Motor neuron (in vitro differentiated cells): ENCODE results near the gene MANEAL. TPM values are rescaled to one million over a fixed set of nuclear protein-coding genes. Genes with fewer than 3 reads are reported as not detected.

ENCODE experiments used
- ATAC-seq, 8 experiments: fragments of 200-7000 bp; cut with Tn5 transposase; replicated peaks in 6 of 8; 2 replicates each; pipeline ENCODE4 v1.8.0; 2021; ENCODE audit warnings: mild to moderate bottlenecking in 8 of 8, moderate library complexity in 8 of 8
- H3K27ac ChIP-seq, 2 donors: fragments of 250-450 bp; sonication (Bioruptor Pico); 2 replicates each; pipeline ENCODE4 v1.9.0; 2021; ENCODE audit warnings: antibody characterized with exemption in 2 of 2, mild to moderate bottlenecking in 2 of 2, moderate library complexity in 1 of 2
- H3K4me1 ChIP-seq, 2 donors: fragments of 250-450 bp; sonication (Bioruptor Pico); replicated peaks in 1 of 2; 2 replicates each; pipeline ENCODE4 v1.6.1; 2021; ENCODE audit warnings: antibody characterized with exemption in 2 of 2, mild to moderate bottlenecking in 2 of 2, moderate library complexity in 1 of 2
- H3K4me3 ChIP-seq, 5 donors: fragments of 250-450 bp; sonication (Bioruptor Pico); 2 replicates each; pipeline ENCODE4 v1.9.0; 2021; ENCODE audit warnings: antibody characterized with exemption in 5 of 5, mild to moderate bottlenecking in 5 of 5, moderate library complexity in 4 of 5
- WGBS, 10 experiments: fragments of 450-650 bp; shearing (Covaris generic); methylation state at CpG; one replicate each; pipeline ENCODE4 v1.0.0; 2022; 5-methylcytosine and 5-hydroxymethylcytosine counted together
- in situ Hi-C, 9 experiments: fragments of 400-800 bp; cut with MboI; loops; one replicate each; pipeline ENCODE4 v1.15.0; 2021; ENCODE audit warnings: low sequenced_read_pairs in 9 of 9, low pct_unique_long_range_greater_than_20kb in 2 of 9; ENCODE audit not compliant: unreplicated experiment in 9 of 9
- total RNA-seq, 8 experiments: library from RNA; unstranded; fragments of 300-600 nt; gene quantifications; 2 replicates each; pipeline versions ENCODE4 v1.2.3 to v1.2.4, GENCODE V29; 2022

MANEAL gene
- total RNA-seq, 8 experiments from 2014 or later: 2.3 to 49.7 (median 30.3) TPM

GRCh38 chr1:37845786-37846185 lies 52.1 kb downstream of the MANEAL start:
- 50 to 93% (median 68%) methylated on average over 2 to 3 of the region's 3 CpGs; no CpG with 5 or more reads in 1 of the 10 experiments for WGBS, 10 experiments
- ATAC-seq: no peak
- peaks cover 0 to 2% of the 10 kb centered on the region in 2 donors for H3K4me1 ChIP-seq
- no peak overlapping the region for H3K4me3 ChIP-seq
- in situ Hi-C loops: no loop called here
- no peak overlapping the region for H3K27ac ChIP-seq

GRCh38 chr1:37846647-37847339 lies 53.1 kb downstream of the MANEAL start:
- Histone ChIP-seq H3K27ac (no peak overlapping the region), H3K4me1 (peaks cover 0 to 2% of the 10 kb centered on the region in 2 donors), H3K4me3 (no peak overlapping the region)
- 60 to 100% (median 98%) methylated on average over 1 to 4 of the region's 4 CpGs; no CpG with 5 or more reads in 1 of the 10 experiments for WGBS, 10 experiments
- ATAC-seq: no peak
- in situ Hi-C loops: no loop called here

DNA sequence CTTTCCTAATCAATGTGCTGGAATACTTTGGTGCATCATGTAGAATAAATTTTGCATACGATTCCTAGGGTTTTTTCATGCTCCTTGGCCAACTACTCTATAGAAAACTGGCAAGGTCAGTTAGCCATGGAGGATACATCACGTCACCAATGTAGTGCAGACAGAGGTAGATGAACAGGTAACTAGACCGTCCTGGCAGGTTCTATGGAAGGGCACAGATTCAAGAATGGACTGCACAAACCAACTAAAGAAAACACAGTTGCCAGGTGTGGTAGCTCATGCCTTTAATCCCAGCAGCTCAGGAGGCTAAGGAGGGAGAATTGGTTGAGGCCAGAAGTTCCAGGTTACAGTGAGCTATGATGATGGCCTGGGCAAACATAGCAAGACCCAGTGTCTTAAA lies 55.8 kb downstream of the MANEAL start:
- H3K4me3 ChIP-seq: no peak overlapping the region
- H3K27ac ChIP-seq: no peak overlapping the region
- in situ Hi-C loops: no loop called here
- peaks cover 0 to 17% of the 10 kb centered on the region in 2 donors for H3K4me1 ChIP-seq
- ATAC-seq: no peak
- WGBS, 10 experiments: 80 to 100% (median 100%) methylated on average over 1 to 3 of the region's 3 CpGs; no CpG with 5 or more reads in 3 of the 10 experiments

GRCh38 chr1:37850352-37850955 lies 56.8 kb downstream of the MANEAL start:
- ATAC-seq: no peak
- Histone ChIP-seq H3K4me1 (peaks cover 0 to 17% of the 10 kb centered on the region in 2 donors), H3K27ac (no peak overlapping the region), H3K4me3 (no peak overlapping the region)
- 82 to 98% (median 93%) methylated on average over 3 to 6 of the region's 6 CpGs for WGBS, 10 experiments
- in situ Hi-C loops: no loop called here

Other genes with a start within 250 kb of the MANEAL start
- gene SNIP1, start 239.6 kb upstream of the MANEAL start, total RNA-seq: 10 to 100 TPM in 7 of 8 experiments, 1 to 10 TPM in 1; 8.5 to 25.1 (median 16.4) TPM
- 10 to 100 TPM in 6 of 8 experiments, under 1 TPM in 2; 0.31 to 48.8 (median 28.7) TPM for gene DNALI1, start 236.9 kb upstream of the MANEAL start, total RNA-seq
- 100 to 1,000 TPM in 6 of 8 experiments, 10 to 100 TPM in 2; 88.4 to 226 (median 135) TPM for gene GNL2, start 197.9 kb upstream of the MANEAL start, total RNA-seq
- 1 to 10 TPM in 1 of 8 experiments, under 1 TPM in 6, not detected in 1; 0.14 to 1.2 (median 0.31) TPM for gene RSPO1, start 159.0 kb upstream of the MANEAL start, total RNA-seq
- gene CDCA8, start 101.3 kb upstream of the MANEAL start, total RNA-seq: 10 to 100 TPM in 3 of 8 experiments, 1 to 10 TPM in 3, under 1 TPM in 2; 0.20 to 57.4 (median 3.2) TPM
- gene EPHA10, start 28.7 kb upstream of the MANEAL start, total RNA-seq: 1 to 10 TPM in 6 of 8 experiments, under 1 TPM in 2; 0.31 to 5.4 (median 2.6) TPM
- gene C1orf122, start 13.9 kb downstream of the MANEAL start, total RNA-seq: 10 to 100 TPM; 20.4 to 83.0 (median 61.7) TPM
- 10 to 100 TPM; 14.6 to 33.7 (median 19.6) TPM for gene YRDC, start 14.4 kb downstream of the MANEAL start, total RNA-seq
- gene MTF1, start 65.7 kb downstream of the MANEAL start, total RNA-seq: 1 to 10 TPM; 3.5 to 7.3 (median 5.8) TPM
- gene INPP5B, start 153.2 kb downstream of the MANEAL start, total RNA-seq: 10 to 100 TPM; 14.9 to 24.1 (median 20.6) TPM
- 100 to 1,000 TPM; 103 to 214 (median 122) TPM for gene SF3A3, start 196.2 kb downstream of the MANEAL start, total RNA-seq
- 10 to 100 TPM in 3 of 8 experiments, 1 to 10 TPM in 5; 2.8 to 17.7 (median 8.0) TPM for gene FHL3, start 211.7 kb downstream of the MANEAL start, total RNA-seq
- 10 to 100 TPM; 50.4 to 82.4 (median 75.2) TPM for gene UTP11, start 218.9 kb downstream of the MANEAL start, total RNA-seq